GM18519 (cell line): ENCODE results near the gene OR52E6.

Experiments
- ATAC-seq: cut with Tn5 transposase; IDR thresholded peaks from one replicate; pipeline ENCODE4 v1.9.1; 2021; ENCODE audit warnings: mild to moderate bottlenecking, moderate library complexity; ENCODE audit not compliant: unreplicated experiment, low FRiP score

The OR52E6 gene

GRCh38 chr11:5807580-5807979, 34.1 kb downstream of the OR52E6 start:
- ATAC-seq: no peak

- no peak for ATAC-seq
Measured at GRCh38 chr11:5803982-5804381, 37.7 kb downstream of the OR52E6 start.

GRCh38 chr11:5796541-5796940, 45.2 kb downstream of the OR52E6 start:
- no peak for ATAC-seq

GRCh38 chr11:5791165-5791564, 50.5 kb downstream of the OR52E6 start, which contains the start of gene OR52N1:
TSS of gene OR52N1 (minus strand) at chr11:5791265. CDS start at chr11:5788816, 2,449 bp downstream.
- ATAC-seq: no peak
